Inflammatory macrophage treated with lipopolysaccharide for 4 hours (primary cell): ENCODE results near the gene CDHR5.

ENCODE experiments used
- DNase-seq: peaks from one replicate; pipeline ENCODE4 v3.0.0-alpha.2; 2020

Gene CDHR5

DNA sequence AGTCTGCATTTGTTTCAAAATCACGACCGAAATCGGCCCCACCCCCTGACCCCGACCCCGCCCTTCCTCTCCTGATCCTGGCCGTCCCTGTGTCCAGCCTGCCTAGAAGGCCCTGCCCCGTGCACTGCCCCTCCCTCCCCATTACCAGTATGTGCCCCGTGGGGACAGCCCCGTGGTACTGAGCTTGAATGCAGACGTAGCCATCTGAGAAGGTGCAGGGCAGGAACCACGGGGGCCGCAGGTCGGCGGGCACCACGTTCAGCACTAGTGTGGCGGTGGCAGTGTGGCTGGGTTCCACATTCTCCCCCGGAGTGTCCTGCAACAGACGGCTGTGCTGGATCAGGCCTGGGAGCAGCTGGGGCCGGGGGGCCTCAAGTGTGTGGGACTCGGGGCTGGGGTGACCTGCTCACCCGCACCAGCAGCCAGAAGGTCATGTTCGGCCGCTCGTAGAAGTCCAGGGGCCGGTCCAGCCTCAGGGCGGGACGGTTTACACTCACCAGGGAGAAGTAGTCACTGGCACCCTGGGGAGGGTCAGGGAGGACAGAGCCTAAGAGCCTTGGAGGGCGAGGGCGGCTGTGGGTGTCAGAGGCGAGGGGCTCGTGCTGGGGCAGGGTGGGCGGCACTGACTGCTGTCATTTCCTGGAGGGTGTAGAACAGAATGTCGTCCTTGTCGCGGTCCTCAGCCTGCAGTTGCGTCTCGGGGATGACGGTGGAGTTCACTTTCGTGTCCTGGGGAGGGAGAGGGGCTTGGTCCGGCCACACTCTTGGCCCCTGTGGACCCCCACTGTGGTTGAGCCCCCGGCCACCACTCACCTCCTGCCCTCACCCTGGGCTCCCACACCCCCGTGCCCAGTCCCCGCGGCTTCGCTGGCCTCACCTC lies 3.6 kb downstream of the CDHR5 start:
- peak; percentile 46 for DNase-seq

DNA sequence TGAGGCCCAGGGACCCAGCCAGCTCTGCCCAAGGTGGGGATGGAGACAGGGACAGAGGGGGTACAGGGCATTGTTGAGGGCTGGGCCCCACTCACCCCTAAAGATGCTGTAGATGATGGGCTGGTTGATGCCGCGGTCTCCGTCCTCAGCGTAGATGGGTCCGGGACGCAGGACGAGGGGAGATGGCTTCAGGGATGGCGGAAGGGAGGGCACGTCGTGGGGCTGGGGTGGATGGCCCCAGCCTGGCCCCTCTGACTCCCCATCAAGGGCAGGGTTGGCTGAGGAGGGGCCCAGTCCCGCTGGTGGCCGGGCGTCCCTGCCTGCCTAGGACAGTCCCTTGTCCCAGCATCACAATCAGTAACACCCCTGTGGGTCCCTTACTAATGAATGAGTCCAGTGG lies 4.6 kb downstream of the CDHR5 start:
- DNase-seq = no peak

GRCh38 chr11:619628-620050 lies 5.1 kb downstream of the CDHR5 start:
- no peak for DNase-seq

GRCh38 chr11:618856-619627 lies 5.7 kb downstream of the CDHR5 start:
- DNase-seq = no peak

DNA sequence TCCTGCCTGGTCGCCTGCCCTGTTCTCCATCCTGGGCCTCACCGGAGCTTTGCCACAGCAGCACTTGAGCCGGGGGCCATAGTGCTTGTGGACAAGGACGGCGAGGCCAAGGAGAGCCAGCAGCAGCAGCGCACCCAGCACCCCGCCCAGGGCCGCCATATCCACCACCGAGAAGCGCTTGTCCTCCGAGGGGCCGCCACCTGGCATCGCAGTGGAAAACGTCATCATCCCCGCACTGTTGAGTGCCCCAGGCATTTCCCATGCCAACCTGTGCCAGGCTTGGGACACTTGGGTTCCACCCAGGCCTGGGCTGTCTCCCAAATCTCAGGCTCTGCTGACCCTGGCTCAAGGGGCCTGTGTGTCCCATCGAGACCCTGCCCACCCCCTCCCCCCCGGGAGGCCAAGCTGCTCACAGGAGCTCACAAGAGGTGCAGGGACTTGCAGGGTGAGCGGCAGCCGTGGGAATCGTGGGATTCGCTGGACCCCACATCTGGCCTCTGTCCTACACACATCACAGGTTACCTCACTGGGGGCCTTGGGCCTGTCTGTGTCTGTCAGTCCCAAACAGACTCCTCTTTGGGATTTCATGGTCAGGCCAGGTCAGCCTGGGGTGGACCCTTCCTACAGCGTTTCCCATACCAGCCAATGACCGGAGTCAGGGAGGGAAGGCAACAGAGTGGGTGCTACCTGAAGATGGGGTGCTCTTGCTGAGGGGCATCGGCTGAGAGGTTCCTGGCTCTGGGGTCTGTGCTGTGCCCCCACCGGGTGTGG lies 6.7 kb downstream of the CDHR5 start:
- no peak for DNase-seq

GRCh38 chr11:617199-617911 lies 7.4 kb downstream of the CDHR5 start:
- no peak for DNase-seq

GRCh38 chr11:616320-617198 lies 8.2 kb downstream of the CDHR5 start:
- no peak for DNase-seq

- DNase-seq = peak; percentile 99
These were observed 9.0 kb downstream of the CDHR5 start, which contains the start of gene IRF7 for GRCh38 chr11:615504-616319. Gene IRF7 (minus strand): TSS chr11:615950. CDS start chr11:615364, 586 bp downstream.

- no peak for DNase-seq
These were observed 9.9 kb downstream of the CDHR5 start for GRCh38 chr11:614623-615503.

GRCh38 chr11:614021-614622 lies 10.6 kb downstream of the CDHR5 start:
- DNase-seq = no peak

DNA sequence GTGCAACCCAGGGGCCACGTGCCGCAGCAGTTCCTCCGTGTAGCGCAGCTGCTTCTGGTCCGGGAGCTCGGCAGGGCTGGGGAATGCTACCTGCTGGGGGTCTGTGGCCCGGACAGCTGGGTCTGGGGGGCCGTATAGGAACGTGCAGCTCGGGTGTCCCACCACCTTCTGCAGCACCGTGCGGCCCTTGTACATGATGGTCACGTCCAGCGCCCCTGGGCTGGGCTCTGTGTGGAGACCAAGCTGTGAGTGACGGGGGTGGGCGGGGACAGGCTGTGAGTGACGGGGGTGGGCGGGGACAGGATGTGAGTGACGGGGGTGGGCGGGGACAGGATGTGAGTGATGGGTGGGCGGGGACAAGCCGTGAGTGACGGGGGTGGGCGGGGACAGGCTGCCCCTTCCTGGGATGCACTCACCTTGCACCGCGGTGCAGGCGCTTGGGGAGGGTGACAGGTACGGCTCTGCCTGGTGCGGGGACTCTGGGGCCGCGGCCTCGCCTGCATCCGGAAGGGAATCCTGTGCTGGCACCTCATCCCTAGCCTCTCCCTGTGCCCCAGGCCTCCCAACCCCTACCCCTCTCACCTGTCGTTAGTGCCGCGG lies 11.3 kb downstream of the CDHR5 start:
- peak; percentile 79 for DNase-seq

DNA sequence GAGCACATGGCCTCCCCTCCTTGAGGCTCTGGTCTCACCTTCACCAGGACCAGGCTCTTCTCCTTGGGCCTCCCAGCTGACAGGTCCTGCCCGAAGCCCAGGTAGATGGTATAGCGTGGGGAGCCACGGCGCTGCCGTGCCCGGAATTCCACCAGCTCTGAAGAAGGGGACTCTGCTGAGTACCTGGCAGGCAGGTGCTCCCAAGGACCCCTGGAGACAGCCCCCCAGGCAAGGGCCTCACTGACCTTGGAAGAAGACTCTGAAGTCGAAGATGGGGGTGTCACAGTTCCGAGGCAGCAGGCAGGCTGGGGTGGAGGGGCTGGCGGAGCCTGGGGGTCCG lies 11.8 kb downstream of the CDHR5 start:
- DNase-seq = no peak

DNA sequence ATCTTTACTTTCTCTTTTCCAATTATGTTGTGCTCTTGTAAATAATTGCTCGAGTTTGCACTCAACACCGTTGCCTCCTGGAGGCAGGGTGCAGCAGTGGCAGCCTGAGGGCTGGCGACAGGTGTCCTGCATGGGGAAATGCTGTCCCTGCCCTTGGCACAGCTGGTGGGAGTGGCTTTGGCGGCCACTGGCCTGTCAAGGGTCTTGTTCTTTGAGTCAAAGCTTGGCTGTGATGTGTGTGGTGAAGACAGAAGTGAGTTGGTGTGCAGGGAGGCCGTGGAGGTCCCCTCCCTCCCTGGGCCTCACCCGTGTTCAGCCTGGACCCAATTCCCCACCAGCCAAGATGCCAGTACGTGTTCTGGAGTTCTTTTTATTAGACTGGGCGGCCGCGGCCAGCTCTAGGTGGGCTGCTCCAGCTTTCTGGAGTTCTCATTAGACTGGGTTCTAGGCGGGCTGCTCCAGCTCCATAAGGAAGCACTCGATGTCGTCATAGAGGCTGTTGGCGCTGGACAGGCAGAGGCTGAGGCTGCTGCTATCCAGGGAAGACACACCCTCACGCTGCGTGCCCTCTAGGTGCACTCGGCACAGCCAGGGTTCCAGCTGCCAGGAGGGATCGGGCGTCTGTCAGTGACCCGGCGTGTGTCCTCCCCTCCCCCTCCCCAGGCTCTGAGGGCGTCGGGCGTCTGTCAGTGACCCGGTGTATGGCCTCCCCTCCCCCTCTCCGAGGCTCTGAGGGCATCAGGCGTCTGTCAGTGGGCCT lies 12.4 kb downstream of the CDHR5 start:
- DNase-seq = peak; percentile 40

DNA sequence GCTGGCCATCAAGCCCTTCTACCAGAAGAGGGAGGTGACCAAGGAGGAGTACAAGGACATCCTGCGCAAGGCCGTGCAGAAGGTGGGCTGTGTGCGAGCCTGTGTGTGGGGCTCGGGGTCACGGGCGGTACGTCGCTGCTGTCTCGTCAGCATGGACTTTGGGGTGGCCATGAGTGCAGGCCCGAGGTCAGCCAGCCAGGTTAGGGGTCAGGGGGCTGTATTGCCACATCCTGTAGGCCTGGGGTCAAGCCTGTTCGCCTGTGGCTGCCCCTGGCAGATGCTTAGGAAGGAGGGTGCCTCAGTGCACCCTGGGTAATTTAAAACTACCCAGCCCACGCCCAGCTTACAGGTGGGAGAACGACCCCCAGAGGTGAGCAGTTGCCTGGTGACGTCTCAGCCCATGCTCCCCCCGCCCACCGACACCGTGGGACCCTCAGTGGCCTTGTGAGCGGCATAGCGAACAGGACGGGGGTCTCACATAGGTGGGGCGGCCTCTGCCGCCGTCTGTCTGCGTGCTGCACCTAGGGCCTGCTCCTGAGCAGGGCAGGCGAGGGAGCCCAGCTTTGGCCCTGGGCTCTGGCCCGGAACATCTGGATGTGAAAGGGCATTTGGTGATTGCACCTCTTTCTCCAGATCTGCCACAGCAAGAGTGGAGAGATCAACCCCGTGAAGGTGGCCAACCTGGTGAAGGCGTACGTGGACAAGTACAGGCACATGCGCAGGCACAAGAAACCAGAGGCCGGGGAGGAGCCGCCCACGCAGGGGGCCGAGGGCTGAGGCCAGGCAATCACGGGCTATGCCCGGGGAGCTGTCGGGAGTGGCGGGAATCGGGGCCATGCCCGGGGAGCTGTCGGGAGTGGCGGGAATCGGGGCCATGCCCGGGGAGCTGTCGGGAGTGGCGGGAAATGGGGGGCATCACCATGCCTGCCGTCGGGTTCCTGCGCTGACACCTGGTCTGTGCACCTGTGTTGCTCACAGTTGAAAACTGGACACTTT lies 13.5 kb downstream of the CDHR5 start:
- no peak for DNase-seq

GRCh38 chr11:610146-610801 lies 14.5 kb downstream of the CDHR5 start:
- no peak for DNase-seq

GRCh38 chr11:609341-609811 lies 15.4 kb downstream of the CDHR5 start:
- DNase-seq = no peak
